CD4-positive, alpha-beta T cell treated with Interleukin-15 for 1 hour (primary cell): ENCODE results near the gene RBFOX1.

Source experiments
- DNase-seq: peaks from one replicate; pipeline ENCODE4 v3.0.0-alpha.2; 2020

The RBFOX1 gene

DNA sequence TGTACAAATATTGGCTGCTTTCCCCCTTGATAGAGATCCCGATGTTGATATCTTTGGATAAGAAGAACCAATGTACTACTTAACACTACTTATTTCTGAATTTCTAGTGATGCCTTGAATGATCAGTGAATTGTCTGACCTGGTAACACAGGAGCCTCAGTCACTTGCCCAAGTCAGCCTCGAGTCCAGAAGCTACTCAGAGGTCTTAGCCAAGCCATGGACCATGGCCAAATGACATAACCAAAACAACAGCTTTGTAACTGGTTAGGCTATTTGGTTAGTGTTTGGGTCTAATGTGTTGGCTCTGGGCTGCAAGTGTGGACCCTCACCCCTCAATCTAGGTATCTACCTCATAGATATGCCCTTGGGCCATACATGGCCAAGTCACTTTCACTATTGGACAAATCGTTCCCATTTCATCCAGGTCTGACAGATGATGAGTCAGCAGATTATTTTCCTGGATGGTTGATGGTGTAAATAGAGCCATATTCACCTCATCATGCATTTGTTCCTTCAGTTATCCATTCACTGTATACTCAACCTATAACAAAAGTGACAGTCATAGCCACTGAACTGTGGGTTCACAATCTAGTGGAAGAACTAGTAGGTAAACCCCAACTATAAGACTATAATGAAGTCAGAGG is 3.5 kb downstream of the RBFOX1 start:
- no peak for DNase-seq

DNA sequence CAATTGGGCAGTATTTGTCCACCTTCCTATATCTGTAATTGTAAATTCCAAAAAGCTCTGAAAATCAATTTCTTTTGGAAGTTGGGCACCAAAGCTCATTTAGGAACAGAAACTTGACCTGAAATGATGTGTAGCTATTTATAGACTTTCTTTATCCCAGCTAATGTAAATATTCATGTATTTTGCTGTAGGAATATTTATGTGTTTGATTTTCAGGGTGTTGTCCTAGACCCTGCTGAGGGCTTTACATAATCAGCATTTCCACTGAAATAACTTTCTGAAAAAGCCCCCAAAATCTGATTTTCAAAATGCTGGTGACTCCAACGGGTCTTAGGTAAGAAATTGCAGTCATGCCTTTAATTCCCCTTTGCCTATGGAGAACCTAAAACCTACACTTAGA is 4.1 kb downstream of the RBFOX1 start:
- DNase-seq, result no peak

DNA sequence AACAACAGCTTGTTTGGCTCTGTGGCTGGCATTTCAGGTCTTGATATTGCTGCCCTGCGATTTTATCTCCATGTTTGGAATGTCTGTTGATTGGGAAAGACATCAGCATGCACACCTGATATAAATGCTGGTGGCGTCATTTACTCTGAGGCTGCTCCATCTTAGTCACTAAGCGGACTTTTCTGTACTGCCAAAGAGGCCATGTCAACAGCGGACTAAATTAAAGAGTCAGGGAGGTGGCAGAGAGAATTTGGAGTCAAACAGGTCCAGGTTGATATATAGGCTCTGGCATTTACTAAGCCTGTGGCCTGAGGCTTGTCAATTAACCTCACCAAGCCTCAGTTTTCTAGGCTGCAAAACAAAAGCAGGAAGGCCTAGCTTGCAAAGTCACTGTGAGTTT is 6.2 kb downstream of the RBFOX1 start:
- DNase-seq, result no peak

DNA sequence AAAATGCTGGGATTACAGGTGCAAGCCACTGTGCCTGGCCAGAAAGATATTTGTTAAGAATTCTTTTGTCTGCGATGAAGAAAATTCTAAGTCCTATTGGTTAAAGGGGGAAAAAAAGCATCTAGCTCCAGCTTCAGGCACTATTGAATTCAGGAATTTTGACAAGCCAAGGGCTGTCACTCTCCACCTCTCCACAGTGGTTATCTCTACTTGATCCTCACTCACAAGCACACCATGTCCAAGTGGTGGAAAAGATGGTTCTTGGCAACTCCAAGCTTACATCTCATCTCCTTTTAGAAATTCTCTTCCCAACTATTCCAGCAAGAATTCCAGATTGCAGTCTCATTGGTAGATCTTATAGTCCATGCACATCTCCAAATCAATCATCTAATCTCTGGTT is 7.1 kb downstream of the RBFOX1 start:
- no peak for DNase-seq

DNA sequence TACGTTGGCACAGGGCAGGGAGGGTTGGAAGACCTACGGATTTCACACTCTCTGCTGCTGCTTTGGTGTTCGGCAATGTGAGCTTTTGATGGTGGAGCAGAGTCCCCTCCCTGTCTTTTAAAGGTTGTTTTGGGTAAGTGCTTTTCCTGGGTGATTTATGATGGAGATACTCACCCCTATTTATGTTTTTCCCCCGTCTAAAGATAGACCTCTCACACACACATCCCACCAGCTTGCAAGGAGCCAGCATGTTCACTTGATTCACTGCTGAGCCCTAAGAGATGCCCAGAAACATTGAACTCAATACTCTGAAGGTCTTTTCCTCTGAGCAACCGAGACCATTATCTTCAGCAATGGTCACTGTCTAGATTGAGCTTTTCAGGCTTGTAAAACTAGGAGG is 8.3 kb downstream of the RBFOX1 start:
- no peak for DNase-seq

DNA sequence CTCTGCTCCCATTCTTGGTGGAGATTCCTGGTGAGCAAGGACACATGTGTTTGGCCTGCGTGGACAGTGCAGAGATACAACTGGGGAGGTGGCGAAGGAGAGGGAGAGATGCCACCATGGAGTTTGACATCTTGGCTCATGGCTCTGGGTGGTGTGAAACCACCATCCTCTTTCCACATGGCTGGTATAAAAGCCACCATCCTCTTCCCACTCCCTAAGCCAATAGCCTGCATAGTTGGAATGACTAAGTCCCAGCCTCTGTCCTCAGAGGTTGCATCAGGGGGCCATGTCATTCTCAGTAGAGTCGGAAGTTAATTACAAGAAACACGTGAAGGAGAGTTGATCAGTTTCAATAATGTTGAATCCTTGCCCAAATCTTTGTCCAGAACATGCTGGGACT is 10.0 kb downstream of the RBFOX1 start:
- no peak for DNase-seq

DNA sequence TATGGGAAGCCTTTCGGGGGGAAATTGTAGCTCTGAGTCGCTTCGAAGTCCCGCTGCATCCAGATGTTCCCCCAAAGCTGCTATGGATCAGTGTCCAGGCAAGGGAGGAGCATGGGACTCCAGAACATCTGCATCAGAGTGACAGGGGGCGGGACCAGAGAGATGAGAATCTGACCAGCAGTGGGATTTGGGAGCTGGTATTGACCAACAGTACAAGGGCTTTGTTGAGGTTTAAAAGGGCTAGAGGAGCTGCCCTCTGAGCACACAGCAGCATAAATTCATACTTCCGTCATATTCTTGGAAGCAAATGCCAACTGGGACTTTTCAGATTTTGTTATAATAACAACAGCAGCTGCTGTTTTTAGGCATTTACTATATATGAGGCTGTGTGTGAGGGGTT is 10.6 kb downstream of the RBFOX1 start:
- no peak for DNase-seq

DNA sequence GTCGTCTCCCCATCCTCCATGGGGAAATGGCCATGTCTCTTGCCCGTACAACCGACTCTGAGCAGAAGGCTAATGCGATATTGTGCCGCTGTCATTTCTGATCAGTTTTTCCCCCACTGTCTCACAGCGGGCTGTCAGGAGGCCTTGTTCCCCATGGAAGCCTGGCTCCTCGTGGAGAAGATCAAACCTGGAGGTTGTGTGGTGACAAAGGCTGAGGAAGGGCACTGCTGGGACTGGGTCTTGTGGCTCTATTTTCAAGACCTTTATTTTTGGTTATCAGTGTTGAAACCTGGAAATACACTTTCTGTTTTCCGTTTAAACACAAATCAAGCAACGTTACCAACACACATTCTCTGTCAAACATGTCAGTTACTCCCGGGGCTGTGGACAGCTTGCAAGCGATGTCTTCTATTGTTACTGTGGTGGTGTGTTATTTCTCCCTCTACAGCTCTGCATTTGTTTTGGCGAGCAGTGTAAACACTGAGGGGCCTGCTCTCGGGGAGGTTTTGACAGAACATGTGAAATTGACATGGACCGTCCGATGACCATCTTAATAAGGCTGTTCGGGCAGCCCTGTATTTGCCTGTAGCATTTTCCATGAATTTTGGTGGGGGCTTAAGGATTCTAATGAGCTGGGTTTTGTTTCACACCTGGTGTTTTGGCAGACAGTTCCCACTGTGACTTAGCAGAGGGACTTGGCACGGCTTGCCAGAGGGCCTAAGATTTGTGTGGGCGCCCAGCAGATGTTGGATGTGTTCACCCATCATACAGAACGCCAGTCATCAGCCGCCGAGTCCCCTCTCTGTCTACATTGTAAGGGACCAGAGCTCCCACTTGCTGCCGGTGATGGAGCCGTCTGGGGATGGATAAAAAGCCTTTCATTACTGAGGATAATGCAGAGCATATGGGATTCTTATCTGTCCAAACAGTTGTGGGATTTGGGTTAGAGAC is 12.5 kb downstream of the RBFOX1 start:
- no peak for DNase-seq

DNA sequence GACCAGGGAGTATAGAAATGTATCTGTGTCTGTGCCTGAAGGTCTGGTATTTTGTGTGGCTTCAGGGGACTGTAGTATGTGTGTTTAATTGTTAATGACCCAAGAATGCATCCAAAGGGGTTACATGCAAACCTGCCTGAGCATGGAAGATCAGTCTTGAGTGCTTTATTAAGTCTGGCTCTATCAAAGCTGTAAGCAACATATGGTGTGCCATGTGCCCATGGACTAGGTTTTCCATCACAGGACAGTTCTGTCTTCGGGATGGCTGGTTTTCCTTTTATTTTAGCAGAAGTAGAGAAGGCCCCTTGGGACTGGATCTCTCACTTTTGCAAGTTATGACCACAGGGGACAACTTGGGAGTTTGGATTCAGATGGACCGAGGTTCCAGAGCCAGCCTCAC is 18.2 kb downstream of the RBFOX1 start:
- DNase-seq, result no peak

DNA sequence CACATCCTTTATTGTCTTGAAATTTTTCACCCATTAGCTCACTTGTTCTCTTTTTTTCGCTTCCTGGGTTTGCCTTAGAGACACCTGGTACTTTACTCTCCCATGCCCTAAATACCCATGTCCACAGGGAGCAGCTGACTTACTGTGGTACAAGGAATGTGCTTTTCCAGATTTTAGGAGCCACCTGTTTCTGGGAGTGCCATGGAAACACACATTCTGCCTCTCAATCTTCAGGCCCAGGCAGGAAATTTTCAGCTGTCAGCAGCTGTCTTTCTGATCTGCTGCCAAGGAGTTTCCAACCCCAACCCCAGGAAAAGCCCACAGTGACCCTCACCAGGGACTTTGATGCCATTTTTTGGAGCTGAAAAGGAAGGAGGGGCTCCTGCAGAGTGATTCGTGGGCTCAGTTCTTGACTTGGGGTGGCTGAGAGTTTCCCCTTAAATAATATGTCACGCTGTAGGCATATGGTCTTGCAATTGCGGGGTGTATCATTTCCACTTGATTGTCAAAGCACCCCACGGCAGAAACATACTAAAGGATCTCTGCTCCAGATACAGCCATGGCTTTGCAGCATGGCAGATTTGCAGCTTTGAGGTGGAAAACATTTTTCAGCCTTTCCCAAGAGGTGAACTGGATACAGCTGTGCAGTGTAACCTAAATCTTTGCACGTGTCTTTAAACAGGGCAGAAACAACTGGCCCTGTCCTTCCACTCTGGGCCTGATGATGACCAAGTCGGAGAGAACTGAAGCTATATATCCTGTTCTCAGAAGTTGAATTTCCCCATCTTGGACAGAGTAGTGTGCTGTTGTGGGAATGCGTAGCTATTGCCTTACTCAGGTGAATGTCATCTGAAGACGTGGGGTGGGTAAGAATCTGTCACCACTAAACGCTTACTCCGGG is 19.2 kb downstream of the RBFOX1 start:
- no peak for DNase-seq

DNA sequence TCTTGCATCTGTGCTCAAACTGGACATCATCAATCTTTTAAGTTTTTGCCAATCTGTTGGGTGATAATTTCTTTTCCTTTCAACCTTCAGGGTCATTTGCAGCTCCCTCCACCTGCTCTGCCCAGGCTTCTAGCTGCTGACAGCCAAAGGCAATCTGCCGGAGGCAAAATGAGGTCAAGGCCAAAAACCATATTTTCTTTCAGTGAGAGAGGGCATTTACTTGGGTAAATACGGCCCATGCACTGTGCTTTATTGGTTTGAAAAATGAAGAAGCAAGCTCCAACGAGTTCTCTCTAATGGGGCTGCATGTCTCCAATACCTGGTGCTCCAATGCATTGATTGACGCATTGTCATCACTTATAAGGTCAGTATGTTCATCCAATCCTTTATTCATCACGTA is 23.1 kb downstream of the RBFOX1 start:
- DNase-seq, result no peak

DNA sequence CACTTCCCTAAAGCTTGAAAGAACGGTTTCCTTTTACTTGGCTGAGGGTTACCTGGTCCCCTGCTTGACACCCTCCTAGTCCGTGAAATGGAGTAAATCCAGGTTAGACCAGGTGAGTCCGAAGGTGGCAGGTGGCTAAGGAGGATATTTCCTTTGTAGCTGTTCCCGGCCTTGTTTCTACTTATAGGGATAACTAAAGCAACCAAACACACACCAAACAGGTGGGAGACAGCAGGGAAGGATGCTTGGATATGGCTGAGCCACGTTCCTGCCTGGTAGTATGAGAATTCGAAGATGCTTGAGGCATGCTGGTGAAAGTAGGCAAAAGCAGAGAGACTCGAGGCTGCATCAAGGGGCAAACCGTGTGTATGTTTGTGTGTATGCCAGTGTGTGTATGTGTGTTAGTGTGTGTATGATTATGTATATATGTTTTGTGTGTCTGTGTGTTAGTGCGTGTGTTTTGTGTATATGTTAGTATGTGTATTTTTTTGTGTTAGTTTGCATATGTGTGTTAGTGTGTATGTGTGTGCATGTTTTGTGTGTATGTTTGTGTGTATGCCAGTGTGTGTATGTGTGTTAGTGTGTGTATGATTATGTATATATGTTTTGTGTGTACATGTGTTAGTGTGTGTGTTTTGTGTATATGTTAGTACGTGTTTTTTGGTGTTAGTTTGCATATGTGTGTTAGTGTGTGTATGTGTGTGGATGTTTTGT is 28.9 kb downstream of the RBFOX1 start:
- DNase-seq, result no peak

DNA sequence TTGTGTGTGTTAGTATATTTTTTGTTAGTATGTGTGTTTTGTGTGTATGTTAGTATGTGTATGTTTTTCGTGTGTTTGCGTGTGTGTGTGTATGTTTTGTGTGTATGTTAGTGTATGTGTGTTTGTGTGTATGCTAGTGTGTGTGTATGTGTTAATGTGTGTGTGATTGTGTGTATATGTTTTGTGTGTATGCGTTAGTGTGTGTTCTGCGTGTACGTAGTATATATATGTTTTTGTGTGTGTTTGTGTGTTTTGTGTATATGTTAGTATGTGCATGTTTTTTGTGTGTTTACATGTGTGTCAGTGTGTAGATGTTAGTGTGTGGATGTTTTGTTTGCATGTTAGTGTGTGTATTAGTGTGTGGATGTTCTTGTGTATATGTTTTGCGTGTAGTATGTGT is 29.6 kb downstream of the RBFOX1 start:
- no peak for DNase-seq

DNA sequence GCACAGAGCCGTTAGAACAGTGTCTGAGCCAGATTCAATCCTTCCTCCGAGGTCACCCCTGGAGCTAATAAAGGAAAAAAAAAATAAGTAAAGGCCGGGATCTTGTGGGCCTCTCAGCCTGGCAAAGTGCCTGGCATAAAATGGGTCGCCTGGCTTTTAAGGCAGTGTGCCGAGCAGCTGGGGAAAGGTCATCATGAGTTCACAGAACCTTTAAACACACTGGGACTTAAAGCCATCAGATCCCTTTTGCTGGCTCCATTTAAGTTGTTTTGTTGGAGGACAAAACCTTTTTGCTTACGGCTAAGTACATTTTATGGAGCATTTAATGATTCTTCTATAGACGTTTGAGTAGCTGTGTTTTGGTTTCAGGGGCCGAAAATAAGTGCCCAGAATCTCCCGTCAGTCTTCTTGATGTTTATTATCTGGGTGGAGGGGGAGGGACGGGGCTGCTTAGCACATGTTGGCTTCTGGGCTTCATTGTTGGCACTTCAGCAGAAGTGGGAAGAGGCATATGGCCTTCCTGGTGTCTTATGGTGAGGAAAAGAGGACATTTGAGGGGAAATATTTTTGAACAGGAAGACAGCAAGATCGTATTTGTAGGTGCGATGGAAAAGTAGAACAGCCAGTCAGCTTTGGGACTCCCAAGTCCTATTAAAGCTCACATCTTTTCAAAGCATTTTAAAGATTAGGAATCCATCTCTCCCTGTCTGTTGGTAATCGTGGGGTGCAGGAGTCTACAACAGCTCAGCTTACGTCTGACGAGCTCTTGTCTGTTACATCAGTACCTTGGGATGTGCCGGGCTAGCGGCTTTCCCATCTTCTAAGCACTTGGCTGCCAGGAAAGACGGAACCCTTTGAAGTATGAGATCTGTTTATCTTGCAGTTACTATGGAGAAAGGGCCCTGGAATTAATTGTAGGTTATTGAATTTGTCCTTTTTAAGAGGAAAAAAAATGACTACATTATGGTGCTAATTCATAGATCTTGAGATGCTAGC is 31.1 kb downstream of the RBFOX1 start:
- DNase-seq, result no peak

DNA sequence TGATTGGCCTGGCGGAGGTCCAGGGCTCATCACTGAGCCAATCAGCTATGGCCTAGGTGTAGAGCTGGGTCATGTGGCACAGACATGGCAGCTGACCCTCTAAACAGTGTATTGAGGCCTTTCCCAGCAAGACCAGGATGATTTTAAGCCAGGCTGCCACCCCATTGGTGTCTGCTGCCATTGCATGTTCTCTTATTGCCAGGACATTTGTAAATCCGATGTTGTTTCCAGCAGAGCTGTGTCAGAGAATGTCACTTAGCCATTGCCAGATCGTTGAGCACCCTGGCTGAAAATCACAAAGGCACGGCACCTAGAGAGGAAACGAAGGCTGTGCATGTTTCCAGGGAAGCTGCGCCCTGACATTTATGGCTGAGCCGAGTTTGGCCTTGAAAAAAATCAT is 33.4 kb downstream of the RBFOX1 start:
- no peak for DNase-seq

DNA sequence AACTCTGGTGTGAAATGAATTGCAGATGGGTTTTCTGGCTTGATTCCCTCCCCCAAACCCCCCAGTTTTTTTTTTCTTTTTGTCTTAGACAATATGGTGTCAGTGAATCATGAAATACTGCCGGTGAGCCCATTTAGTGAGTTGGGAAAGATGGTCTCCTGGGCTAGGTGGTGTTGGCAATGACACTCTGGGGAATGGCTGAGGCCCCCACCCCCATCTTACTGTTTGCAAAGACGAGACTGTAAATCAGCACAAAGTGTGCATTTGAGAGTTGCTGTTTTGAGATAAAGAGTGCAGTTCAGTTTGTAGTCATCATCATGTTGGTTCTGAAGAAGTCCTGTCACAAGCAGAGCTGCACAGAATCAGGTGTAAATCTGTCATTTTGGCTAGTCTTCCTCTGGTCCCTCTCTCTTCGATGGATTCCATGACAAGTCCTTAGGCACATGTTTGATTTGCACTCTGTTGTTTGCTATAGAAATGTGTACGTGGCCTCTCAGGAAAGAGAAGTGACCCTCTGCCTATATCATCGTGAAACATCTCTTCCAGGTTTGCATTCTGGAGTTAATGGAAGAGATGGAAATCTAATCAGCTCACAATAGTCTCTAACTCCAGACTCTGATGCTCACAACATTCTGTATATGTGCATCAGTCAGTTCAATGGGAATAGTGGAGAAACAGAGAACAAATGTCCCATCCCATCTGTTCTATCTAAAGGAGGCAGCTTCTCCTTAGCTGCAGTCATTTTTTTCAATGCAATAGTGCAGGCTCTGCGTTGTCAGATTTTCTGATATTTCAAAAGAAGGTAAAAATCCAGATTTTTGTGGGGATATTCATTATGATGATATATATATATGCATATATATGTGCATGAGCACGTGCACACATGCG is 34.6 kb downstream of the RBFOX1 start:
- no peak for DNase-seq

DNA sequence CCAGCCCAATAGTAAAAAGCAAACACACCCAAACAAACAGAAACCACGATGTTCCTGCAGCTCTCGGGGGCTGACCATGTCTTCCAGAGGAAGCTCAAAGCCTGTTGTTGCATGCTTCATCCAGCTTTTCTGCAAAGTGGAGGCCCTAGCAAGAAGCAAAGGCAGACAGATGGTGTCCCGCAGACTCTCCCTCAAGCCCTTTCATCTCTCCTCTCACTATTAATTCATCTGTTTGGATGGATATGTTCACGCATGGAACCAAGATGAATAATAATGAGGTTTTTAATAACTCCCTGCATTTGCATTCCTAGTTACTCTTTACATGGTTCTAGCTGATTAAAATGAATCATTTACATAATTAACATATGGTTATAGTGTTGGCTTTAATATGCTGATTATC is 36.6 kb downstream of the RBFOX1 start:
- no peak for DNase-seq

DNA sequence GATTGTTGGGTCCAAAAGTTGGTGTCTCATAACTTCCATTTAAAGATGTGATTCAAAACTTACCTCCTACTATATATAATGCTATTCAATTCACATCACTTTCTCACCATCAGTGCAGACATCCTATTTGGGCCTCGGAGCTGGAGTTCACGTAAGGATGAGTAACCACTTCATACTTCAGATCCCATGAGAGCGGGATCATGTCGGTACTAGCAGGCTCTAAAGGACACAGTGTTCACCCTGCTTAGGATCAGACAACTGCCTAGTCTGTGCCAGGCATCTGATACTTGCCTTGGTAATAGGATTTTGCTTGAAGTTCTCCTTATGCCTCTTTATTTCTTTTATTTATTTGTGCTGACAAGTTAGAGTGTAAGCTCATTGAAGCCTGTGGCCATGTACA is 39.5 kb downstream of the RBFOX1 start:
- no peak for DNase-seq

DNA sequence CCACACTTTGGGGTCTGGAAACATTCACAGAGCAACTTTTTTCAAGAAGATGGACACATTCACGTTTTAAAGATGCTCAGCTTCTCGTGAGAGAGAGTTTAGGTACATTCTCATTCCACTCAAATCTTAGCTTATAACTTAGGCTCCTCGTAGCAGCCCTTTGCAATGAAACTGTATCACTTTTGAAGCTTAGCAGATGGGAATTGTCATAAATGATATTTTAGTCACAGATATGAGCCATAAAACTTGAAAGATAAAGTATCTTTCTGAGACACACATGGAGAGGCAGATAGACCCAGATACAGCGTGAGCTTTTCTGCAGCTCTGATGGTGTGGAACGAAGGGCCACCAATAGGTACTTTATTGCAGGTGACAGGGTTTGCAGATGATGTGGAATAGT is 41.1 kb downstream of the RBFOX1 start:
- no peak for DNase-seq

DNA sequence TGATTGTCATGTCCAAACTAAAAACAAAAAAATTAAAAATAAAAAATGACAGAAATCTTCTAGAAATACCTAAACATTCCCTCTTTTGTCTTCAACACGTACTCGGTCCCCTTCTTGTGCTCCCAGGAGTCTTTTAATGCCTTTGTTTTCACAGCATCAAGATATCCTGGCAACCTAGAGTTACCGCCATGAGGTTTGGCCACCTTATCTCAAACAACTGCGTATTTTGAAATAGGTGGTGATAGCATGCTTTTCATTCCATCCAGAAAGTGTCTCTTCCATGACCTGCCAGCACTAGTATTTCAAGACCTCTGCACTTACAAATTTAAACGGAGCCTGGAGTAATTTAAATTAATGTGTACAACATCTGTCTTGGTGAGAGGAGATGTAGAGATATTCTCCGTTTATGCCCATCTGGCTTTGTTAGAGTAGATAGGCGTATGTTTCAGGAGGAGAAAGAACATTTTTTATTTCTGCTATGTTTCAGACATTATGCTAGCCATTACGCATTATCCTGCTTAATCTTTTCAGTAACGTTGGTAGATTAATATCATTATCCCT is 42.0 kb downstream of the RBFOX1 start:
- no peak for DNase-seq
